NCI-H2029 (cell line): ENCODE data around the gene SMYD2.

Source experiments
- DNase-seq: peaks from one replicate; lab custom pipeline; 2025; lab: John Stamatoyannopoulos, UW

The SMYD2 gene

DNA sequence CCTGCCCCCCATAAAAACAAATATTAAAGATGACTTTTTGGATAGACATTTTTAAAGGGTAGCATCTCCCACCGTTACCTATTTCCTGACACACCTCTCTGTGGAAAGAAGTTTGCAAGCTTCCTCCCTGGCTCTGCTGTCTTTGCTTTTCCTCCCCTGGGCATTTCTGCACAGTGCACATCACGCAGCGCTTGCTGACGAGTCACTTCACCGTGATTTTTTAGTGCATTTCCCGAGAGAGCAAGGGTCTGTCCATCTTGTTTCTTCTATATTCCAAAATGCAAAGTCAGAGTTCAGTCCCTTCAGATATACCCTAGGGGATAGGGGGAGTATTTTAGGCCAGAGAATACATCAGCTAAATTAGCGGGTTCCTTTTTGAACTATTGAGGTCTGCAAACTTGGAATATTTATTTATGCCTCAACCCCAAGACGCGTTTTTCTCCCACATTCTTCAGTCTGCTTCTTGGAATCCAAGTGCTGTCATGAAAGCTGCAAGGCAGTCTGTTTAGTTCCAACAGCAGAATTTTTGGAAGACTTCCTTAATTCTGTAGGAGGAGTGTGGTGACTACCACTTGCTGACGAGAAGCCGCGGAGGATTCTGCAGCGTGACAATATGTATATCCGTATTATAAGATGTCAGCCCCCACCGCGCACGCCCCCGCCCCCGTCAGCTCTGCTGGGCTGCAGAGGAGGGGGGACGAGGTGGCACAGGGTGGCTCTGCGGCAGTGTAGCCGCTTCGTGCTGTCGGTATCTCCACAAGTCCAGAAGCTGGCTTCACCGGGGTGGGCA lies 22.4 kb downstream of the SMYD2 start:
- DNase-seq: no peak

GRCh38 chr1:214305164-214305751 lies 24.3 kb downstream of the SMYD2 start:
- no peak for DNase-seq

DNA sequence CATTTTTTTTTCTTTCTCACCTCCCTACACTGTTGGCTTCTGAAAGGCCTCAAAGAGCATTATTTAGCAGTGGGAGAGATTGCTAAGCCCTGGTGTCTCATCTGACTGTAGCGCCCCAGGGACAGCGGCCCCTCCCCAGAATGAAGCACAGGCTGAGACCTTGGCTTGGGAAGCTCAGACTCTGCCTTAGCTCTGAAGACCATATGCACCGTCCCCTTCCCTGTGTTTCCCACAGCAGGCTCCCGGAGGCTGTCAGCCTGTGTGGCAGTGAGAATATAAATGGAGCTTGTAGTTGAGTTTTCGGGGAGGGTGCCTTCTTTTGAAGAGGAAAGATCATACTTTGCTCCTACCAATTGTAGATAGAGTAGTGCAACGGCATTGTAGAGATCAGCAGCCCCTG lies 25.3 kb downstream of the SMYD2 start:
- no peak for DNase-seq

- DNase-seq: no peak
Observed at GRCh38 chr1:214310010-214310409, 29.1 kb downstream of the SMYD2 start.

- DNase-seq: no peak
Observed at GRCh38 chr1:214310777-214311690, 30.1 kb downstream of the SMYD2 start.

- no peak for DNase-seq
Observed at GRCh38 chr1:214312530-214313051, 31.6 kb downstream of the SMYD2 start.

DNA sequence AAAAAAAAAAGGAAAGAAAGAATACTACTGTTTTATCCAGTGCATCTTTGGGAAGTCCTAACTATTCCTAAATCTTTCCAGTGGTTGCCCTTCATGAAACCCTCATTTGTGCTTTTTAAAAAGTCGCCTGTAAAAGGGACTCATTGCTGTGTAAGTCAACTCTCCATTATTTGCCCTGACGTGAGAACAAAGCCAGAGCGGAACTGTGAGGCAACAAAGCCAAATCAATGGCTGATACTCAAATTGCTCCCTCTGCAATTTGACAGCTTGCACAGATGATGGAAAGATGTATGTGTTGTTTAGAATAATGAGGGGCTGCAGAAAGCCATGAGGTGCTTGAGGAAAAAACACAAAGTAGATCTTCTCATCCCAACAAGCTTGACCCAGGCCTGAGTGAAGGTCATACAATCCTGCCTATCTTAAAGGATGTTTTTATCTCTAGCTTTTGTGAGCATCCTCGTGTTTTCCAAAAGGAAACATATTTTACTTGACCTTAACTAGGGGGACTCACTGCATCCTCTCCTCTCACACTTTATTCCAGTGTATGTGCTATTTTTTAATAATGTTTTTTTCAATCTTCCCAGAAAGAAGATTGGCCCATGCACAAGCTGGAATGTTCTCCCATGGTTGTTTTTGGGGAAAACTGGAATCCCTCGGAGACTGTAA lies 33.4 kb downstream of the SMYD2 start:
- DNase-seq: no peak

DNA sequence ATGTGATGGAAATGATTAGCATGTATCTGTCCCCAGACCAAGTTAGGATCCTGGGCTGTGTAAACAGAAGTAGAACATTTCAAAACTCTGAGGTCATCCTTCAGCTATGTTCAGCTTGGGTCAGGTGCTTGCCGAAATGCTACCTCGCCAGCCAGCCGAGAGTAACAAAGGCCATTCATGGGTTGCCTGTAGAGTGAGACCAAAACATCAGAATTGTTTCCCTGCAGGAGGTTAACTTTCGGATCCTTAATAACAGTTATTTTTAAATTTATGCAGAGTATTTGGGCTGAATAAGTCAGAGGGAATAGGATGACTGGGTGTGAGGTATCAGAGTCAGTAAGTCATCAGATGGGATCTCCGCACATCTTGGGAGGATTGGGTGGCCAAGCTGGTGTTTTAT lies 35.6 kb downstream of the SMYD2 start:
- no peak for DNase-seq

DNA sequence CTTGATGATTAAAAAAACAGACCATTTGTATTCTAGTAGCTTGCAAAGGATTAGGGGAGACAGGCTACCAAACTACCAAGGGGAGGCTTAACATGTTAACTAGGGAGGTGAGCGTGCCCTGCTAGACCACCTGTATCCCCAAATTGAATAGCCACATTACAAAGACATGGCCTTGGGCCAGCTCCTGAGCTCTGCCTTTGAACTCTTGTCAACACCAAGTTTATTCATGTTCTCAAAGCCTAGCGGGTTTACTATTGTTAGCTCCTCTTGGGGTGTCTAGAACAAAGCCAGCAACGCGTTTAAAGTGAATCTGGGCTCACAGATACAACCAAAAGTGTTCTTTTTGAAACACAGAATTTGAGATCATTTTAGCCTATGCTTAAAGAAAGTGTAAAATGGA lies 36.3 kb downstream of the SMYD2 start:
- DNase-seq: no peak

DNA sequence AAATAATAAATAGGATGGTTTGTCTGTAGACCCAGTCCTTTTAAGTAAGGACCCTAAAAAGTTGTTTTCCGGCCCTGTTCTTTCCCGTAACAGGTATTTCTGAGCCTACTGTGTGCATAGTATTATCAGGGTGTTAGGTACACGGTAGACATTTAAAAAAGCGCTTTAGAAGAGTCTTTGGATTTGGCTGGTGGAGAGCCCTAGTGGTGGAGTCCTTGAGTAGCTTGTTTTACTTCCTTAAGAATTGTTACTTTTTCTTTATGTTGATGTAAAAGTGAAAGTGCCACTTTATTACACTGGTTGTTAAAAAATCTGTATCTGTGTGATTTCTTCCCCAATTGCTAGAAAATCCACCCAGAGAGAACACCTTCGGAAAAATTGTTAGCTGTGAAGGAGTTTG lies 36.8 kb downstream of the SMYD2 start:
- no peak for DNase-seq

GRCh38 chr1:214318356-214318755 lies 37.4 kb downstream of the SMYD2 start:
- no peak for DNase-seq

GRCh38 chr1:214318956-214319736 lies 38.2 kb downstream of the SMYD2 start:
- DNase-seq: no peak

- DNase-seq: no peak
Observed at GRCh38 chr1:214319938-214320337, 39.0 kb downstream of the SMYD2 start.

DNA sequence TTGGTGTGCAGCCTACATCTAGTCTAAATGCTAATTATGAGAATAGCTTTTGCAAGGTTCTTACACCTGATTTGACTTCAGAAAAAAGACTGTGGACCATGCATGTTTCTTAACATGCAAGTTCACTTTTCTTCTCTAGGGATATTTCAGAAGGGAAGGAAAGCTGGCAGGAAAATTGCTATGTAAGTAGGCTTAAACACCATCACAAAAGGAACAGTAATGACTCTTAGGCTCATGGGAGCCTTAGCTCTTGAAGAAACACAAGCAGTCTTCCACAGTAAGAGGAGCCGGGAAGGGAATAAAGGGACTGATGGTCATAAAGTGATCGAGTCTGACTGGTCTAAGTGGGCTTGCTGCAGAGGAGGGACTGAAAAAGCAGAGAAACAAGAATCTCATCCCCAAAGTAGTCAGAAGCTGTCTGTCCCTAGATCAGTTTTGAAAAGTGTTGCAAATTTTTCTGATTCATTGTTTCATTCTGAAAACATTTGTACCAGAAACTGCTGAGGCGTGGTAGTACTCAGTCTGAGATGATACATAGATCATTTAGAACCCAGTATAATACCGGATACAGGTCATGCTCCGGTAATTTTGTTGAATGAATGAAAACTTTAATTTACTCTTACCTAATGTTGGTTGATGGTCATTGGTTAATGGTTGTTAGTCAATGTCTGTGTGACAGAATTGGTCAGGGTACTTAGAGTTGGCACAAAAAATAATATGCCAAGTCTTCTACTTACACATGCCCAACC lies 40.9 kb downstream of the SMYD2 start:
- DNase-seq: no peak

DNA sequence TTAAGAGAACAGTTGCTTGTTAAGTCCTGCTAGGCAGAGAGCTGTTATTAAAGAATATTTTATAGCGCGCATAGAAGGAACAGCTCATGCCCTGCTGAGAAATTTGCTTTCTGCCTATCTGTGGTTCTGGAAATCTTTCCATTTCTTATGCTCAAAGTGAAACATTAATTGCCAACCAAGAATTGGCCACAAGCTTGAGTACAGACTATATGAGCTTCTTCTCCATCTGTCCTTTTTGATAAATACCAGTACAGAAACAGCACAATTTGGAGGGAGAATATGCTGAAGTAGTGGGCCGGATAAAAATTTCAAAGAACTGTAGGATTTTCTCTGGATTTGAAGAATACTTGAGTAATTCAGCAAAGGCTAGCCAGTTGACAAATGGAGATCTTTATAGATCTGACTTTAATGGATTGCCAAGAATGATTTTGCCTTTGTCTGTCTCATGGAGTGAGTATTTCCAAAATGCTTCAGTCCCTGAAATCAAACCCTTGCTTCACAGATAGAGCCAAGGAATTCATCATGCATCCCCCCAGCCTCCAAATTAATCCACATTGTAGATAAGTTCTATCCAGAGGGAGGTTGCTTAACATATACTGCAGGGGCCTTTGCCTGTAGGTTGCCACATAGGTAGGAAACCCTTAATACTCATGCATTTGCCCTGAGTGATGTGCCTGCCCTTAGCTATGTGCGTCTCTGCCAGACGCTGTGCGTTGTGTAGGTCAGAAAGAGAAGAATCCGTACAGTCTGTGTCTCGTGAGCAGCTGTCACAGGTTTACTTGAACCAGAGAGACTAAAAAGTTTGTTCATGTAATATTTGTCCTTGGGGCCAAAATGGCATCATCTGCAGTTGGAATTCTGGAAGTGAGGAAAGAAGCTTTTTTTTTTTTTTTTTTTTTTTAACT lies 44.2 kb downstream of the SMYD2 start:
- DNase-seq: no peak

DNA sequence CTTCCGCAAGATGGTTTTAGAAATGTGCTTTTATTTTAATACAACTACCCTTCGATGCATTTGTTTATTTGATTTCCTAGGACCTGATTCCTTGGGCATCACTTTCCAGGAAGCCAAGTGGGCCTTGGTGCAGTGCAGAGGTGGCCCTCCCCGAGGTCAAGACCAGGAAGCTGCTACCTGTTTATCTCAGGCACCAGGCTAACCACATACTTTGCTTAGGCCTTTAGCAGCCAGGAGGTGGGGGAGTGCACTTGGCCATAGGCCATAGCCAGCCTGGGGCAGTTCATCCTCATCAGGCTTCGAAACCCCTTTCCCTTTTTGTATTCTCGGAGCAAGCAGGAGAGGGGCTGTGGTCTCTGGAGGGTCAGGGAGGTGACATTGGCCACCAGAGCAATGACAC lies 45.4 kb downstream of the SMYD2 start:
- peak; percentile 1 for DNase-seq

DNA sequence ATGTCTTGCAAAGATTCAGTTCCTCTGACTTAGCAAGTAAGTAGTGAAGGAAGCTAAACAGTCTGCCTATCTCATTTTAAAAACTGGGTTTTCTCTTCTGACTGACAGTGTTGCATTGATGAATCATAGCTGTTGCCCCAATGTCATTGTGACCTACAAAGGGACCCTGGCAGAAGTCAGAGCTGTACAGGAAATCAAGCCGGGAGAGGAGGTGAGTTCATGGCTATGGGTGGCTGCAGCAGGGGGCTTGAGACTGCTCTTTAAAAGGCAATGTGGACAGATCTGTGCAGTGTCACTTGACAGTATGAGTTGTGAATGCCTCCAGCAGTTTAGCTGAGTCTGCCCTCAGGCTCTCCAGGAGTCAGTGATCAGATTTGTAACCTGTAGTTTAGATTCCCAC lies 46.6 kb downstream of the SMYD2 start:
- no peak for DNase-seq

DNA sequence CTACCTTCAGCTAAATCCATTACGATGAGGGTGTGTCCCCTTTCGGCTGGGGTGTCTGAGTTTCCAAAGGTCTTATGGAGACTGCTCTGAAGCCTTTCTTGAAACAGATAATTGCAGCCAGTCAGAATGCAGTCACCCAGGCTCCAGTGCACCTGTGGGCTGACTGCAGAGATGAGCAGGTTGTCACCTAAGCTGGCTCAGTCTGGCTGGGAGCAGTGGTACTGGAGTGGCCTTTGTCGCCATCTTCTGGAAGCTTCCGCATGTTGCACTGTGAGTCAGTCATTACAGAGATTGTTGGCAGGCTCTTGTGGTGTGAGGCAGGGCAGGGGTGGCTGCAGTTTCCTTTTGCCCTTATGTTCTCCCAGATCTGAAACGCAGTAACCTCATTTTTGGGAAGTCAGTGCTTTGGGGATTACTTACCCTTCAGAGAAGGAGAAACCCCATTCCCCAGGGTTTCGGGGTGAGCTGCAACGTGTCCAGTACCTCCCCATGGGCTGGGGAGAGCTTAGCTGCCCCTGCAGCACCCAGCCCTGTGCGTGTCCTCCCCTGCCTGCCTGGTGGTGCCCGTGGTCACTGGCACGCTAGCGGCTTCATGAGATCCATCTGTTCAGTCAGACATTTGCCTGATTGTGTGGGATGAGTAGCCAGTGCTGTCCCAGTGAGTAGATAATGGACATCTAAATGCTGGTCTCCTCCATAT lies 48.0 kb downstream of the SMYD2 start:
- peak; percentile 78 for DNase-seq
